H1 (cell line): ENCODE measurements around the gene ADAMTS3. TPM values are rescaled to one million over a fixed set of nuclear protein-coding genes. Genes with fewer than 3 reads are reported as not detected.

Experiments
- CTCF ChIA-PET: fragments of 300-600 bp; sonication (Branson Sonifier 250); formaldehyde crosslinking; loops from one replicate; lab custom pipeline; 2021; ENCODE audit not compliant: partially characterized antibody; lab: Charles Lee
- POLR2A ChIA-PET: fragments of 300-600 bp; sonication (Branson Sonifier 250); formaldehyde crosslinking; loops from one replicate; lab custom pipeline; 2021; ENCODE audit warnings: inconsistent platforms; ENCODE audit not compliant: partially characterized antibody; lab: Charles Lee
- DNase-seq, 2 experiments: peaks; one replicate each; pipeline versions ENCODE4 v3.0.0 to v3.0.0-alpha.2; 2010 to 2022; ENCODE audit warnings: low spot score in 2 of 2, low read depth in 1 of 2, mixed read lengths in 1 of 2
- FAIRE-seq: peaks from 2 replicates; lab custom pipeline; 2011; peaks lifted over from hg19 to GRCh38; lab: Jason Lieb, UNC
- H2AFZ ChIP-seq: 2 replicates; pipeline ENCODE4 v1.8.1; 2012; ENCODE audit warnings: low read length, inconsistent platforms
- H2AK5ac ChIP-seq: 2 replicates; pipeline ENCODE4 v1.6.1; 2013; ENCODE audit warnings: low read depth, low read length
- H2BK120ac ChIP-seq: replicated peaks from 2 replicates; pipeline ENCODE3; 2013; ENCODE audit warnings: low read depth, low read length, inconsistent platforms
- H2BK12ac ChIP-seq: 2 replicates; pipeline ENCODE4 v1.6.1; 2013; ENCODE audit warnings: low read depth, low read length
- H2BK15ac ChIP-seq: 2 replicates; pipeline ENCODE4 v1.6.1; 2013; ENCODE audit warnings: low read length
- H2BK20ac ChIP-seq: 2 replicates; pipeline ENCODE4 v1.6.1; 2013; ENCODE audit warnings: low read length
- H2BK5ac ChIP-seq: 2 replicates; pipeline ENCODE4 v1.6.1; 2013; ENCODE audit warnings: low read depth, low read length
- H3K14ac ChIP-seq: 2 replicates; pipeline ENCODE4 v1.6.1; 2013; ENCODE audit warnings: inconsistent platforms; ENCODE audit not compliant: insufficient read length
- H3K18ac ChIP-seq: 2 replicates; pipeline ENCODE4 v1.6.1; 2013; ENCODE audit warnings: low read length; ENCODE audit errors: extremely low read depth
- H3K23ac ChIP-seq: 2 replicates; pipeline ENCODE4 v1.6.1; 2013; ENCODE audit warnings: inconsistent platforms; ENCODE audit not compliant: insufficient read length
- H3K23me2 ChIP-seq: 2 replicates; pipeline ENCODE4 v1.6.1; 2013; ENCODE audit warnings: low read depth, low read length
- H3K27ac ChIP-seq: 2 replicates; pipeline ENCODE4 v1.6.1; 2011; ENCODE audit warnings: low read depth, low read length, inconsistent platforms
- H3K27me3 ChIP-seq, 4 experiments: replicated peaks in 1 of 4; 1 replicate in 1 of 4; 2 replicates in 3 of 4; pipeline versions ENCODE4 v1.6.1 to v1.8.1; 2011 to 2013; ENCODE audit warnings: low read length in 3 of 4, mild to moderate bottlenecking in 3 of 4, inconsistent platforms in 2 of 4, mixed read lengths in 2 of 4, moderate library complexity in 1 of 4; ENCODE audit not compliant: control insufficient read depth in 3 of 4, insufficient read depth in 3 of 4; ENCODE audit errors: extremely low read depth in 1 of 4
- H3K36me3 ChIP-seq, 4 experiments: 2 replicates each; pipeline versions ENCODE4 v1.6.1 to v1.8.1; 2011 to 2013; ENCODE audit warnings: mild to moderate bottlenecking in 4 of 4, low read length in 3 of 4, moderate library complexity in 2 of 4, control low read depth in 1 of 4, inconsistent platforms in 1 of 4; ENCODE audit not compliant: insufficient read depth in 4 of 4, control insufficient read depth in 2 of 4
- H3K4ac ChIP-seq: replicated peaks from 2 replicates; pipeline ENCODE3; 2013; ENCODE audit warnings: low read length, low read depth, mixed read lengths, inconsistent platforms; ENCODE audit not compliant: insufficient read length
- H3K4me1 ChIP-seq, 4 experiments: replicated peaks in 1 of 4; 1 replicate in 1 of 4; 2 replicates in 3 of 4; pipeline versions ENCODE4 v1.6.1 to v1.8.1; 2011 to 2013; ENCODE audit warnings: low read length in 3 of 4, inconsistent platforms in 2 of 4, mixed read lengths in 1 of 4; ENCODE audit not compliant: insufficient read depth in 4 of 4, control insufficient read depth in 3 of 4
- H3K4me2 ChIP-seq, 2 experiments: 2 replicates each; pipeline versions ENCODE4 v1.6.1 to v1.8.1; 2011 to 2013; ENCODE audit warnings: low read depth in 2 of 2, low read length in 2 of 2, control low read depth in 1 of 2, inconsistent platforms in 1 of 2, mild to moderate bottlenecking in 1 of 2; ENCODE audit not compliant: insufficient read depth in 1 of 2
- H3K4me3 ChIP-seq, 4 experiments: fragments of 200-600, 300-600 bp in 1 of 4; sonication (generic), shearing (Covaris generic), sonication (Bioruptor Twin) in 1 of 4; 2 replicates each; pipeline versions ENCODE4 v1.5.1 to v1.8.1; 2011 to 2016; ENCODE audit warnings: low read length in 4 of 4, low read depth in 3 of 4, control low read depth in 2 of 4, inconsistent platforms in 2 of 4, mild to moderate bottlenecking in 2 of 4, mixed read lengths in 1 of 4, moderate library complexity in 1 of 4; ENCODE audit not compliant: insufficient read depth in 2 of 4; ENCODE audit errors: extremely low read depth in 1 of 4
- H3K56ac ChIP-seq: replicated peaks from 2 replicates; pipeline ENCODE3; 2013; ENCODE audit warnings: low read depth, mild to moderate bottlenecking, mixed read lengths, low read length, inconsistent platforms; ENCODE audit not compliant: insufficient read length
- H3K79me1 ChIP-seq: 2 replicates; pipeline ENCODE4 v1.6.1; 2013; ENCODE audit warnings: low read depth, low read length, control low read depth
- H3K79me2 ChIP-seq, 2 experiments: 2 replicates each; pipeline versions ENCODE4 v1.6.1 to v1.8.1; 2012 to 2013; ENCODE audit warnings: low read length in 2 of 2, mild to moderate bottlenecking in 2 of 2, inconsistent platforms in 1 of 2; ENCODE audit not compliant: insufficient read depth in 2 of 2, control insufficient read depth in 1 of 2
- H3K9ac ChIP-seq, 4 experiments: replicated peaks in 1 of 4; 1 replicate in 1 of 4; 2 replicates in 3 of 4; pipeline versions ENCODE4 v1.6.1 to v1.8.1; 2011 to 2013; ENCODE audit warnings: low read depth in 3 of 4, low read length in 3 of 4, control low read depth in 2 of 4, mild to moderate bottlenecking in 2 of 4, moderate library complexity in 2 of 4, inconsistent platforms in 1 of 4; ENCODE audit errors: extremely low read depth in 1 of 4
- H3K9me3 ChIP-seq, 2 experiments: 2 replicates each; pipeline versions ENCODE4 v1.6.1 to v1.8.1; 2012 to 2013; ENCODE audit warnings: mild to moderate bottlenecking in 2 of 2, moderate library complexity in 2 of 2, control low read depth in 1 of 2, inconsistent platforms in 1 of 2, low read depth in 1 of 2, low read length in 1 of 2, mixed read lengths in 1 of 2; ENCODE audit not compliant: insufficient read depth in 2 of 2
- H4K20me1 ChIP-seq, 2 experiments: replicated peaks in 1 of 2; 2 replicates each; pipeline versions ENCODE3 to v1.8.1; 2011 to 2013; ENCODE audit warnings: inconsistent platforms in 2 of 2, low read length in 2 of 2, mild to moderate bottlenecking in 1 of 2; ENCODE audit not compliant: insufficient read depth in 2 of 2, control insufficient read depth in 1 of 2
- H4K5ac ChIP-seq: 2 replicates; pipeline ENCODE4 v1.6.1; 2013; ENCODE audit warnings: low read length, low read depth, mixed read lengths, inconsistent platforms; ENCODE audit not compliant: insufficient read length
- H4K8ac ChIP-seq: 2 replicates; pipeline ENCODE4 v1.8.0; 2013; ENCODE audit warnings: mild to moderate bottlenecking, moderate library complexity, low read length, inconsistent platforms; ENCODE audit not compliant: insufficient read depth; ENCODE audit errors: extremely low read depth
- H4K91ac ChIP-seq: replicated peaks from 2 replicates; pipeline ENCODE3; 2013; ENCODE audit warnings: low read length, mixed read lengths, inconsistent platforms; ENCODE audit not compliant: insufficient read length
- CBX8 ChIP-seq: fragments of 300-800, 300-1000 bp; sonication (generic); IDR thresholded peaks from 2 replicates; pipeline ENCODE4 v1.7.1; 2016; ENCODE audit warnings: low read depth, low read length, borderline replicate concordance
- CEBPB ChIP-seq: IDR thresholded peaks from 2 replicates; pipeline ENCODE4 v1.6.1; 2012; ENCODE audit warnings: low read depth, low read length
- CREB1 ChIP-seq: IDR thresholded peaks from 2 replicates; pipeline ENCODE4 v1.6.1; 2012; ENCODE audit warnings: inconsistent platforms
- CTBP2 ChIP-seq: IDR thresholded peaks from 2 replicates; pipeline ENCODE4 v1.7.0; 2011; ENCODE audit warnings: borderline replicate concordance, mild to moderate bottlenecking, moderate library complexity, mixed read lengths, low read length; ENCODE audit not compliant: insufficient read depth, insufficient read length
- HDAC6 ChIP-seq: IDR thresholded peaks from one replicate; pipeline ENCODE4 v1.7.1; 2012; ENCODE audit warnings: low read depth, mild to moderate bottlenecking, inconsistent platforms, low read length, moderate library complexity
- JUND ChIP-seq: IDR thresholded peaks from 2 replicates; pipeline ENCODE4 v1.6.1; 2011; ENCODE audit warnings: mild to moderate bottlenecking, improper control_type of control experiment, low read length
- KDM1A ChIP-seq: fragments of 200-600, 300-600 bp; sonication (generic); IDR thresholded peaks from 2 replicates; pipeline ENCODE4 v1.7.1; 2016; ENCODE audit warnings: mild to moderate bottlenecking, low read length, borderline replicate concordance
- KDM5A ChIP-seq: fragments of 200-600 bp; IDR thresholded peaks from 2 replicates; pipeline ENCODE4 v1.7.1; 2012; ENCODE audit warnings: mild to moderate bottlenecking, low read length, inconsistent platforms, mixed read lengths
- MAX ChIP-seq: IDR thresholded peaks from 2 replicates; pipeline ENCODE4 v1.6.1; 2012; ENCODE audit warnings: inconsistent platforms
- POLR2AphosphoS5 ChIP-seq: IDR thresholded peaks from 2 replicates; pipeline ENCODE4 v1.6.1; 2011; ENCODE audit warnings: low read depth, low read length
- RAD21 ChIP-seq, 2 experiments: IDR thresholded peaks in 1 of 2; conservative IDR thresholded peaks in 1 of 2; 2 replicates each; pipeline ENCODE4 v1.6.1; 2011; ENCODE audit warnings: low read depth in 2 of 2, low read length in 2 of 2, improper control_type of control experiment in 1 of 2, inconsistent platforms in 1 of 2, mild to moderate bottlenecking in 1 of 2, moderate library complexity in 1 of 2
- RBBP5 ChIP-seq: IDR thresholded peaks from 2 replicates; pipeline ENCODE4 v1.7.1; 2012; ENCODE audit warnings: low read depth, mild to moderate bottlenecking, inconsistent platforms, low read length, moderate library complexity, borderline replicate concordance
- SIRT6 ChIP-seq: IDR thresholded peaks from one replicate; pipeline ENCODE4 v1.7.1; 2012; ENCODE audit warnings: low read length, inconsistent platforms
- TAF1 ChIP-seq: IDR thresholded peaks from 2 replicates; pipeline ENCODE4 v1.6.1; 2011; ENCODE audit warnings: mild to moderate bottlenecking, low read depth, low read length
- TCF12 ChIP-seq: IDR thresholded peaks from 2 replicates; pipeline ENCODE4 v1.6.1; 2011; ENCODE audit warnings: low read depth, mild to moderate bottlenecking, low read length
- YY1 ChIP-seq: IDR thresholded peaks from 2 replicates; pipeline ENCODE4 v1.6.1; 2011; ENCODE audit warnings: low read depth, mild to moderate bottlenecking, low read length
- WGBS, 2 experiments: shearing (Covaris generic) in 1 of 2; methylation state at CpG; one replicate each; pipeline versions ENCODE4 v1.1.6 to v1.1.7; 2013 to 2015; ENCODE audit warnings: low lambda C conversion rate in 2 of 2, mixed read lengths in 2 of 2, inconsistent platforms in 1 of 2, low coverage in 1 of 2, missing lambda C conversion rate in 1 of 2; ENCODE audit not compliant: insufficient replicate concordance in 2 of 2, insufficient coverage in 1 of 2, insufficient read length in 1 of 2; ENCODE audit errors: extremely low coverage in 1 of 2, missing lambda C conversion rate in 1 of 2; 5-methylcytosine and 5-hydroxymethylcytosine counted together
- polyA plus RNA-seq, 7 experiments: library from polyadenylated mRNA; depleted of rRNA in 3 of 7; stranded (reverse) in 5 of 7; unstranded in 2 of 7; fragments of >200 nt in 5 of 7; fragments of 200-250 nt in 2 of 7; gene quantifications; 1 replicate in 5 of 7; 2 replicates in 1 of 7; 4 replicates in 1 of 7; pipeline versions ENCODE4 v1.2.1 to v1.2.3, GENCODE V29; 2011 to 2013; ENCODE audit warnings: missing spikeins in 2 of 7, mixed read lengths in 2 of 7
- total RNA-seq: library from RNA; stranded (reverse); fragmentation: NEBNext Ultra II Directional; extraction: Animal tissue kit (Norgen Biotek cat#: 25700); gene quantifications from 2 replicates; pipeline ENCODE4 v1.2.1, GENCODE V29; 2021

The ADAMTS3 gene
- total and polyA plus RNA-seq, 2 of the 8 experiments (the other 6 are each of a cell fraction or from before 2014, with no cell fraction given): 1.3 to 3.4 TPM

GRCh38 chr4:72330381-72330780, 238.6 kb downstream of the ADAMTS3 start:
- ChIA-PET POLR2A (no interaction called here), CTCF (interaction anchor here (0.6 to 1.2 kb wide), 2 partner anchors 13 to 18 kb away, joined by 3 to 4 read pairs; no protein-coding TSS in a partner anchor)
- no peak overlapping the region for H2AK5ac ChIP-seq
- H4K20me1 ChIP-seq: no peaks in the 10 kb centered on the region
- H3K4me1 ChIP-seq: no peaks in the 10 kb centered on the region
- H2BK120ac ChIP-seq: no peak overlapping the region
- no peak overlapping the region for H3K4me2 ChIP-seq
- H3K23ac ChIP-seq: no peak overlapping the region
- H2BK12ac ChIP-seq: no peak overlapping the region
- H3K9ac ChIP-seq: no peak overlapping the region
- H2BK15ac ChIP-seq: no peak overlapping the region
- DNase-seq: no peak
- no peak overlapping the region for H4K8ac ChIP-seq
- H2AFZ ChIP-seq: no peak overlapping the region
- no peak overlapping the region for H2BK5ac ChIP-seq
- H3K27ac ChIP-seq: no peak overlapping the region
- H4K91ac ChIP-seq: no peak overlapping the region
- WGBS, 2 experiments: 90% methylated on average over 1 of the region's 1 CpG; no CpG with 5 or more reads in 1 of the 2 experiments
- no peak overlapping the region for H2BK20ac ChIP-seq
- H3K9me3 ChIP-seq: no peaks in the 10 kb centered on the region
- H3K56ac ChIP-seq: no peak overlapping the region
- no peak overlapping the region for H3K14ac ChIP-seq
- H3K4me3 ChIP-seq: no peak overlapping the region
- H3K23me2 ChIP-seq: no peaks in the 10 kb centered on the region
- no peak overlapping the region for H3K18ac ChIP-seq
- no peaks in the 10 kb centered on the region for H3K79me1 ChIP-seq
- H3K36me3 ChIP-seq: no peaks in the 10 kb centered on the region
- no peak overlapping the region for H4K5ac ChIP-seq
- no peaks in the 10 kb centered on the region for H3K79me2 ChIP-seq
- no peaks in the 10 kb centered on the region for H3K27me3 ChIP-seq
- FAIRE-seq: no peak
- H3K4ac ChIP-seq: no peak overlapping the region
- TF ChIP-seq RAD21 (IDR thresholded peaks at IDR 0.05 in 1 of 2, conservative IDR thresholded peaks at IDR 0.05 in 1 of 2; ENCODE audit: low read depth in 2 of 2, low read length in 2 of 2) (no peak), TCF12 (no peak), YY1 (no peak), TAF1 (no peak), HDAC6 (no peak), KDM1A (no peak), CEBPB (no peak), CTBP2 (no peak), CREB1 (no peak), RBBP5 (no peak), MAX (no peak), CBX8 (no peak), KDM5A (no peak), POLR2AphosphoS5 (no peak), SIRT6 (no peak), JUND (no peak)
